Psoas muscle (tissue), 8 donors: ENCODE measurements around the gene DEGS2. TPM values are rescaled to one million over a fixed set of nuclear protein-coding genes. Genes with fewer than 3 reads are reported as not detected.

Experiments
- ATAC-seq, 4 donors: fragments of 200-7000 bp; cut with Tn5 transposase; one replicate each; pipeline ENCODE4 v1.9.1; 2020; ENCODE audit warnings: moderate library complexity in 3 of 4, mild to moderate bottlenecking in 2 of 4
- DNase-seq, 2 donors: peaks; one replicate each; pipeline ENCODE4 v3.0.0-alpha.2; 2020
- H3K27ac ChIP-seq: fragments of 200-600 bp; one replicate; pipeline ENCODE4 v1.8.0; 2022
- H3K27me3 ChIP-seq, 3 donors: fragments of 200-600 bp in 1 of 3; one replicate each; pipeline versions ENCODE4 v1.6.1 to v1.8.0; 2013 to 2022; ENCODE audit warnings: low read length in 2 of 3, mild to moderate bottlenecking in 2 of 3, moderate library complexity in 1 of 3; ENCODE audit not compliant: insufficient read depth in 3 of 3
- H3K36me3 ChIP-seq, 2 donors: fragments of 200-600 bp in 1 of 2; one replicate each; pipeline versions ENCODE4 v1.6.1 to v1.8.0; 2013 to 2022; ENCODE audit warnings: low read depth in 1 of 2, mild to moderate bottlenecking in 1 of 2, moderate library complexity in 1 of 2; ENCODE audit not compliant: insufficient read depth in 1 of 2
- H3K4me1 ChIP-seq: fragments of 200-600 bp; one replicate; pipeline ENCODE4 v1.8.0; 2022
- H3K4me3 ChIP-seq: fragments of 200-600 bp; one replicate; pipeline ENCODE4 v1.8.0; 2022; ENCODE audit warnings: mild to moderate bottlenecking
- H3K9me3 ChIP-seq: fragments of 200-600 bp; one replicate; pipeline ENCODE4 v1.8.0; 2022
- WGBS, 3 donors: extraction: QIAGEN DNeasy Blood & Tissue Kit; methylation state at CpG; one replicate each; pipeline versions ENCODE4 v1.1.6 to v1.1.7; 2013; 5-methylcytosine and 5-hydroxymethylcytosine counted together
- intact Hi-C, 2 donors: fragments of 100-400 bp; cut with DNase I; formaldehyde crosslinking; loops; one replicate each; pipeline versions ENCODE4 v1.11.0 to v1.14.2; 2022
- polyA plus RNA-seq, 3 donors: library from polyadenylated mRNA; stranded (reverse); fragments of 200-250 nt; gene quantifications; one replicate each; pipeline ENCODE4 v1.2.3, GENCODE V29; 2013
- total RNA-seq, 4 donors: library from RNA; stranded (reverse); fragmentation: NEBNext Ultra II Directional in 2 of 4; extraction: Animal tissue kit (Norgen Biotek cat#: 25700) in 2 of 4; gene quantifications; one replicate each; pipeline versions ENCODE4 v1.2.1 to v1.2.4, GENCODE V29; 2021 to 2023
- TF ChIP-seq, protein P1 (sequence below): fragments of 200-600 bp; IDR thresholded peaks from one replicate; pipeline ENCODE4 v1.8.0; 2022; ENCODE audit warnings: antibody characterized with exemption
- donor health status: healthy with polysubstance abuse.
- donor health status: DM: no; HTN: no; CAD: no; lungs with moderate emphysema.
- donor health status: Bipolar disorder and iron deficiency.
- donor health status: healthy.
- donor health status: DM: yes; HTN: yes; CAD: no.
- donor health status: DM: no; HTN: no; CAD: no.
- donor health status: DM: no; HTN: no; CAD: no.
- donor health status: DM: yes; HTN: yes; CAD: no.

Gene DEGS2
- total and polyA plus RNA-seq, 7 donors, result 0.04 to 0.39 (median 0.24) TPM; not detected in 3

DNA sequence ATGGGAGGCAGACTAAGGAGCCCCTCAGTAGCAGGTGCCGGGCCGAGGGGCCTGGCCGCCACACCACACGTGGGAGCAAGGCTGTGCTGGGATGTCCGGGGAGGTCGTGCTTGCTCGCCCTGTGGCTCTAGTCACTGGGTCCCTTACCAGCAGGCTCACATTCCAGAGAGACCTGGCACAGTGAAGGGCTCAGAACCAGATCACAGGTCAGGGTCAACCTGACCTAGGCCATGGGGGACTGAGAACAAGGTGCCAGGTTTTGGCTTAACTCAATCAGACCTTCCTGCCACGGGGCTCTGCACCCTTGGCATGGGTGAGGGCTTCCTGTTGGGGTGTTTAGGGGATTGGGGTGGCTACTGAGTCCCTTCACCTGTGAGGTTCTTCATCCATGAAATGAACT lies 22.3 kb downstream of the DEGS2 start:
- Histone ChIP-seq H3K9me3 (no peaks in the 10 kb centered on the region), H3K36me3 (peaks cover 0 to 16% of the 10 kb centered on the region in 2 donors), H3K27ac (no peak overlapping the region), H3K4me3 (no peak overlapping the region), H3K27me3 (no peaks in the 10 kb centered on the region), H3K4me1 (no peaks in the 10 kb centered on the region)
- intact Hi-C loops, result no loop called here
- TF ChIP-seq, protein P1, sequence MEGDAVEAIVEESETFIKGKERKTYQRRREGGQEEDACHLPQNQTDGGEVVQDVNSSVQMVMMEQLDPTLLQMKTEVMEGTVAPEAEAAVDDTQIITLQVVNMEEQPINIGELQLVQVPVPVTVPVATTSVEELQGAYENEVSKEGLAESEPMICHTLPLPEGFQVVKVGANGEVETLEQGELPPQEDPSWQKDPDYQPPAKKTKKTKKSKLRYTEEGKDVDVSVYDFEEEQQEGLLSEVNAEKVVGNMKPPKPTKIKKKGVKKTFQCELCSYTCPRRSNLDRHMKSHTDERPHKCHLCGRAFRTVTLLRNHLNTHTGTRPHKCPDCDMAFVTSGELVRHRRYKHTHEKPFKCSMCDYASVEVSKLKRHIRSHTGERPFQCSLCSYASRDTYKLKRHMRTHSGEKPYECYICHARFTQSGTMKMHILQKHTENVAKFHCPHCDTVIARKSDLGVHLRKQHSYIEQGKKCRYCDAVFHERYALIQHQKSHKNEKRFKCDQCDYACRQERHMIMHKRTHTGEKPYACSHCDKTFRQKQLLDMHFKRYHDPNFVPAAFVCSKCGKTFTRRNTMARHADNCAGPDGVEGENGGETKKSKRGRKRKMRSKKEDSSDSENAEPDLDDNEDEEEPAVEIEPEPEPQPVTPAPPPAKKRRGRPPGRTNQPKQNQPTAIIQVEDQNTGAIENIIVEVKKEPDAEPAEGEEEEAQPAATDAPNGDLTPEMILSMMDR, result no peak
- no peak for DNase-seq
- 76 to 83% (median 78%) methylated on average over 8 of the region's 8 CpGs for WGBS, 3 donors
- no peak for ATAC-seq

DNA sequence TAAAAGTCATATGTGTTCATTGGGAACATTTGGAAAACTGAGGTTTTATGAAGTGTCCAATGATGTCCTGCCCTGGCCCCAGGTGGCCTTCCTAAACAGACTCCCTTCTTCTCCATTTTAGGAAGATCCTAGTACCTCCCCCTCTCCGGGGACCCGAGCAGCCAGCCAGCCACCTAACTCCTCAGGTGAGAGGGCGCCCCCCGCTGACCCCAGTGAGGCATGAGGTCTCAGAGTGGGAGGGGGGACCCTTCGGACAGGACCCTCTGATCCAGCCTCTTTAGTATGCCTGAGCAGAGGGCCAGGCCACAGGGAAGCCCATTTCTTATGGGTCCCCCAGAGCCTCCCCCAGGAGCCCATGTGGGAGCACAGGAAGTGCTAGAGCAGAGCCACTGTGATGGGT lies 23.7 kb downstream of the DEGS2 start:
- Histone ChIP-seq H3K4me1 (no peaks in the 10 kb centered on the region), H3K9me3 (no peaks in the 10 kb centered on the region), H3K27ac (no peak overlapping the region), H3K36me3 (peaks cover 0 to 16% of the 10 kb centered on the region in 2 donors), H3K4me3 (no peak overlapping the region), H3K27me3 (no peaks in the 10 kb centered on the region)
- TF ChIP-seq, protein P1, result no peak
- no peak for ATAC-seq
- intact Hi-C loops, result no loop called here
- WGBS, 3 donors, result 85 to 95% (median 92%) methylated on average over 5 of the region's 5 CpGs
- DNase-seq, result no peak

DNA sequence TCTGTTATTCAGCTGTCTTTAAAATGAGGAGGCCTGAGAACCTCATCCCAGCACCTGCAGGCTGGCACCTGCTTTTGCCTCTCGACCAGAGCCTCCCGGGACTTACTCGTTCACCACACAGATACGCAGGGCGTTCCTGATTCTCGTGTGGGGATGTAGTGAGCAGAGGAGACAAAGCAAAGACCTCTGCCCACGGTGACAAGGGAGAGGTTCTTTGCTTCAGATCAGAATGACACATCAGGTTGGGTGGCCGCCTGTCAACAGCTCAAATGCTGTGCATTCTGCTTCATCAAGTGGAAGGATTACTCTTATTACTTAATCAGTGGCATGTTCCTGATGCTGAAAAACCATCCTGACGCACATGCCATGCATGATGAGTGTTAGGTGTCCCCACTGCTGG lies 24.4 kb downstream of the DEGS2 start:
- H3K36me3 ChIP-seq, result peaks cover 0 to 19% of the 10 kb centered on the region in 2 donors
- DNase-seq, result no peak
- H3K4me1 ChIP-seq, result no peaks in the 10 kb centered on the region
- H3K9me3 ChIP-seq, result no peaks in the 10 kb centered on the region
- intact Hi-C loops, result no loop called here
- H3K4me3 ChIP-seq, result no peak overlapping the region
- no peaks in the 10 kb centered on the region for H3K27me3 ChIP-seq
- no peak overlapping the region for H3K27ac ChIP-seq
- WGBS, 3 donors, result 87 to 90% (median 89%) methylated on average over 9 of the region's 9 CpGs
- TF ChIP-seq, protein P1, result no peak
- ATAC-seq, result no peak

DNA sequence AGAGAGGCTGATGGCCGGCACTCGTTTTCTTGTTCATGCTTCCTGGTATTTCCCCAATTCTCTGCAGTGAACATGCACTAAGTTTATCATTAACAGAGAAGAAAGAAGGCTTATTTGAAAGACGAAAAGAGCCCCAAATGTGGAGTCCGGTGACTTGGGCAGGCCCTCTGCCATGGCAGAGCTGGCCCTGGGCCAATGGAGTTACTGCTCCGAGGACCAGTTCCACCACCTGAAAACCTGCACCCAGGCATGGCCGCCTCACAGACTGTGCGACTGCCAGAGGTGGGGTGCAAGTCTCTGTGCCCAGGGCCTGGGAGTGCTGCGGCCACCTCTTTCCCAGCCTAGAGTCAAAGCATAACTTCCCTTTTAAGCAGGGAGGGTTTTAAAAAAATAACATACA lies 24.9 kb downstream of the DEGS2 start:
- Histone ChIP-seq H3K27ac (no peak overlapping the region), H3K4me1 (no peaks in the 10 kb centered on the region), H3K27me3 (no peaks in the 10 kb centered on the region), H3K9me3 (no peaks in the 10 kb centered on the region), H3K4me3 (no peak overlapping the region), H3K36me3 (peaks cover 0 to 22% of the 10 kb centered on the region in 2 donors)
- 93 to 97% (median 95%) methylated on average over 8 of the region's 8 CpGs for WGBS, 3 donors
- DNase-seq, result no peak
- TF ChIP-seq, protein P1, result no peak
- ATAC-seq, result no peak
- intact Hi-C loops, result no loop called here

DNA sequence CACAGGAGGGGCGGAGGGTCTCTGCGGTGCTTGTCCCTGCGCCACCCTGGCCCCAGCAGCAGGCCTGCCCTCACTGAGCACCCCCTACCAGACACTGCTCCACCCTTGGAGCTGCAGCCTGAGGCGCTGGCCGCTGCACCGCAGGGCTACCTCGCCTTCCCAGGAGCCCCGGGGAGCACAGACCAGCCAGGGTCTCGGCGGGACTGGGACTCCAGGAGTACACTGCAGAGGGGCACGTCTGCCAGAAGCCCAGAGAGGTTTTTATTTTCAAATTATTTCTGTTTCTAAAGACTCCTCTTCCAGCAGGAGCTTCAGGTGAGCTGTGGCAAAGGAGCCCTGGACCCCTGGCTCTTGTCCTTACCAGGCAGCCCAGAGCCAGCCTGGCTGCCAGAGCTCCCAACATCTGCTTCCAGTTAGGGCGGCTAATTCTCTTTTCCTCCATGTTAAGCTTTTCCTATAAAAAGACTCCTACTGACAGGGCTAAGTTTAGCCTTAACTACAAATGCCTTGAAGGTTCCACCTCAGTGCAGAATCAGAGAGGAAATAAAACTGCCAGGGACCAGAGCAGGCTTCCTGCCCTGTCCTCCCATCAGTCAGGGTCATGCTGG lies 26.4 kb downstream of the DEGS2 start:
- Histone ChIP-seq H3K27ac (no peak overlapping the region), H3K27me3 (no peaks in the 10 kb centered on the region), H3K4me1 (no peaks in the 10 kb centered on the region), H3K36me3 (peaks cover 0 to 22% of the 10 kb centered on the region in 2 donors), H3K9me3 (no peaks in the 10 kb centered on the region), H3K4me3 (no peak overlapping the region)
- WGBS, 3 donors, result 73 to 79% (median 78%) methylated on average over 10 to 12 of the region's 12 CpGs
- ATAC-seq, result no peak
- TF ChIP-seq, protein P1, result no peak
- DNase-seq, result no peak
- intact Hi-C loops, result no loop called here
